Endothelial cell of umbilical vein (primary cell): Measurements from ENCODE around the gene CDH22. TPM values are rescaled to one million over a fixed set of nuclear protein-coding genes. Genes with fewer than 3 reads are reported as not detected.

Source experiments
- BruUV-seq: library from RNA; stranded (reverse); fragments of 400-500 nt; replicated peaks from 2 replicates; lab custom pipeline; 2021; lab: Mats Ljungman, UMichigan
- CTCF ChIA-PET: fragments of 300-600, 350-600 bp; sonication (Branson Sonifier 250); formaldehyde crosslinking; loops from one replicate; lab custom pipeline; 2021; ENCODE audit warnings: antibody characterized with exemption, inconsistent platforms; lab: Charles Lee
- POLR2A ChIA-PET: fragments of 300-600, 350-600 bp; sonication (Branson Sonifier 250); formaldehyde crosslinking; loops from one replicate; lab custom pipeline; 2021; ENCODE audit warnings: antibody characterized with exemption, inconsistent platforms; lab: Charles Lee
- DNase-seq: peaks from one replicate; pipeline ENCODE4 v3.0.0-alpha.2; 2011; ENCODE audit warnings: low read depth, low spot score
- FAIRE-seq: peaks from 2 replicates; lab custom pipeline; 2011; peaks lifted over from hg19 to GRCh38; lab: Jason Lieb, UNC
- H2AFZ ChIP-seq: 2 replicates; pipeline ENCODE4 v1.6.0; 2012; ENCODE audit warnings: low read depth, low read length, control low read depth, inconsistent platforms
- H3K27ac ChIP-seq: 2 replicates; pipeline ENCODE4 v1.5.1; 2011; ENCODE audit warnings: low read depth, mild to moderate bottlenecking, control low read depth, low read length, moderate library complexity; ENCODE audit not compliant: insufficient read depth
- H3K27me3 ChIP-seq, 2 experiments: 2 replicates each; pipeline versions ENCODE4 v1.6.0 to v1.6.1; 2011; ENCODE audit warnings: low read length in 2 of 2, mixed read lengths in 1 of 2; ENCODE audit not compliant: control insufficient read depth in 2 of 2, insufficient read depth in 2 of 2
- H3K36me3 ChIP-seq, 2 experiments: 2 replicates in 1 of 2; 3 replicates in 1 of 2; pipeline ENCODE4 v1.5.1; 2011; ENCODE audit warnings: low read length in 2 of 2, mild to moderate bottlenecking in 1 of 2, moderate library complexity in 1 of 2; ENCODE audit not compliant: control insufficient read depth in 2 of 2, insufficient read depth in 2 of 2; ENCODE audit errors: extremely low read depth in 1 of 2
- H3K4me1 ChIP-seq: 3 replicates; pipeline ENCODE4 v1.5.1; 2011; ENCODE audit warnings: mild to moderate bottlenecking, low read length; ENCODE audit not compliant: control insufficient read depth, insufficient read depth; ENCODE audit errors: extremely low read depth
- H3K4me2 ChIP-seq: 2 replicates; pipeline ENCODE4 v1.6.1; 2011; ENCODE audit warnings: low read length, control low read depth, mixed read lengths; ENCODE audit not compliant: insufficient read depth
- H3K4me3 ChIP-seq, 3 experiments: fragments of 200-600 bp in 1 of 3; sonication (generic), shearing (Covaris generic) in 1 of 3; replicated peaks in 1 of 3; 2 replicates each; pipeline ENCODE4 v1.5.1; 2011 to 2016; ENCODE audit warnings: control low read depth in 3 of 3, low read length in 3 of 3, mild to moderate bottlenecking in 2 of 3, inconsistent platforms in 1 of 3, low read depth in 1 of 3, moderate library complexity in 1 of 3; ENCODE audit not compliant: insufficient read depth in 1 of 3
- H3K79me2 ChIP-seq: 2 replicates; pipeline ENCODE4 v1.6.0; 2012; ENCODE audit warnings: low read length, inconsistent platforms; ENCODE audit not compliant: control insufficient read depth, insufficient read depth
- H3K9ac ChIP-seq: replicated peaks from 2 replicates; pipeline ENCODE3; 2011; ENCODE audit warnings: low read length, control low read depth; ENCODE audit not compliant: insufficient read depth; ENCODE audit errors: extremely low read depth
- H3K9me1 ChIP-seq: replicated peaks from 3 replicates; pipeline ENCODE4 v1.6.0; 2011; ENCODE audit warnings: mild to moderate bottlenecking, low read length; ENCODE audit not compliant: control insufficient read depth, insufficient read depth; ENCODE audit errors: extremely low read depth
- H3K9me3 ChIP-seq: replicated peaks from 2 replicates; pipeline ENCODE4 v1.5.1; 2012; ENCODE audit warnings: low read length, inconsistent platforms; ENCODE audit not compliant: control insufficient read depth, insufficient read depth
- H4K20me1 ChIP-seq: replicated peaks from 2 replicates; pipeline ENCODE3; 2011; ENCODE audit warnings: mild to moderate bottlenecking, low read length; ENCODE audit not compliant: control insufficient read depth, insufficient read depth; ENCODE audit errors: extremely low read depth
- CTCF ChIP-seq, 2 donors: IDR thresholded peaks; 1 replicate in 1 of 2; 2 replicates in 1 of 2; pipeline ENCODE4 v1.5.1; 2011; ENCODE audit warnings: low read length in 2 of 2, mild to moderate bottlenecking in 2 of 2, moderate library complexity in 2 of 2, control low read depth in 1 of 2, inconsistent platforms in 1 of 2, low read depth in 1 of 2; ENCODE audit not compliant: insufficient read depth in 1 of 2; ENCODE audit errors: extremely low read depth in 1 of 2
- EZH2 ChIP-seq: IDR thresholded peaks from 2 replicates; pipeline ENCODE4 v1.6.1; 2012; ENCODE audit warnings: borderline replicate concordance, low read depth, mild to moderate bottlenecking, moderate library complexity, low read length, inconsistent platforms; ENCODE audit not compliant: severe bottlenecking
- FOS ChIP-seq: IDR thresholded peaks from 2 replicates; pipeline ENCODE4 v1.6.1; 2011; ENCODE audit warnings: mild to moderate bottlenecking, low read length, moderate library complexity, borderline replicate concordance; ENCODE audit not compliant: insufficient read depth
- GATA2 ChIP-seq: IDR thresholded peaks from 2 replicates; pipeline ENCODE4 v1.7.0; 2011; ENCODE audit warnings: low read depth, mild to moderate bottlenecking, moderate library complexity, mixed read lengths, low read length; ENCODE audit not compliant: insufficient read length, insufficient read depth
- JUN ChIP-seq: IDR thresholded peaks from 2 replicates; pipeline ENCODE4 v1.6.1; 2011; ENCODE audit warnings: borderline replicate concordance, low read depth; ENCODE audit not compliant: insufficient read length, insufficient read depth
- MAX ChIP-seq: IDR thresholded peaks from 2 replicates; pipeline ENCODE4 v1.6.1; 2011; ENCODE audit not compliant: insufficient read depth, insufficient read length
- MYC ChIP-seq: IDR thresholded peaks from one replicate; pipeline ENCODE4 v1.6.1; 2011; ENCODE audit warnings: mild to moderate bottlenecking, low read depth, low read length
- POLR2A ChIP-seq: IDR thresholded peaks from 2 replicates; pipeline ENCODE4 v1.6.1; 2012; ENCODE audit warnings: low read depth, mild to moderate bottlenecking, control low read depth, low read length
- POLR2AphosphoS5 ChIP-seq: IDR thresholded peaks from 2 replicates; pipeline ENCODE4 v1.6.1; 2012; ENCODE audit warnings: low read depth, mild to moderate bottlenecking, control low read depth, low read length, moderate library complexity; ENCODE audit not compliant: insufficient read depth
- dilution Hi-C: fragments of 300-500 bp; cut with MboI; formaldehyde crosslinking; loops from one replicate; pipeline ENCODE4 v1.15.0; 2019; ENCODE audit warnings: low sequenced_read_pairs; ENCODE audit not compliant: extremely low pct_ligation_motif_present
- intact Hi-C: fragments of 100-400 bp; cut with micrococcal nuclease; formaldehyde crosslinking; loops from one replicate; pipeline ENCODE4 v1.10.0; 2022
- polyA plus RNA-seq, 4 experiments: library from polyadenylated mRNA; depleted of rRNA in 3 of 4; stranded (reverse) in 3 of 4; unstranded in 1 of 4; fragments of >200 nt; gene quantifications; 2 replicates each; pipeline versions ENCODE4 v1.2.1 to v1.2.3, GENCODE V29; 2011 to 2012; ENCODE audit warnings: missing spikeins in 1 of 4
- total RNA-seq: library from RNA; stranded (reverse); gene quantifications from 2 replicates; pipeline ENCODE4 v1.2.3, GENCODE V29; 2021

The CDH22 gene
- total and polyA plus RNA-seq, 2 donors (not counting 3 experiments of a cell fraction or from before 2014, with no cell fraction given): not detected

- Histone ChIP-seq H2AFZ (no peak overlapping the region), H3K4me2 (no peak overlapping the region), H3K4me1 (peaks cover 9% of the 10 kb centered on the region), H3K4me3 (no peak overlapping the region), H3K79me2 (no peaks in the 10 kb centered on the region), H4K20me1 (no peaks in the 10 kb centered on the region), H3K9me3 (no peaks in the 10 kb centered on the region), H3K27me3 (peaks cover 11 to 13% of the 10 kb centered on the region in 2 experiments), H3K27ac (no peak overlapping the region), H3K9me1 (no peaks in the 10 kb centered on the region), H3K36me3 (no peaks in the 10 kb centered on the region), H3K9ac (no peak overlapping the region)
- no peak for DNase-seq
- FAIRE-seq: no peak
- intact Hi-C loops: loop anchor here (2.0 to 5.0 kb wide), 2 partner anchors 141 to 325 kb away; no protein-coding TSS in a partner anchor
- no peak for TF ChIP-seq POLR2A
- TF ChIP-seq POLR2AphosphoS5: no peak
- TF ChIP-seq GATA2: no peak
- no peak for TF ChIP-seq MYC
- TF ChIP-seq CTCF (IDR thresholded peaks at IDR 0.05; ENCODE audit: extremely low read depth in 1 of 2, insufficient read depth in 1 of 2, low read depth in 1 of 2, low read length in 2 of 2): no peak
- TF ChIP-seq FOS: no peak
- no peak for TF ChIP-seq MAX
- TF ChIP-seq EZH2: no peak
- no peak for TF ChIP-seq JUN
- CTCF ChIA-PET: interaction anchor here (0.7 to 3.3 kb wide), 26 partner anchors 9 to 378 kb away, joined by 3 to 42 read pairs (median 6); partner anchors contain the start of gene ELMO2
- POLR2A ChIA-PET: no interaction called here
- BruUV-seq: no TSS peak
- dilution Hi-C loops: no loop called here
Observed at GRCh38 chr20:46347841-46348803, 39.8 kb upstream of the CDH22 start.
